C4-2B (cell line): Measurements from ENCODE around the gene EHF.
A peak's percentile ranks its signal among the peaks of the same experiment; 100 is the strongest.

Experiments
- H3K27ac ChIP-seq: fragments of 450-650 bp; 2 replicates; pipeline ENCODE4 v1.5.1; 2017
- ZFX ChIP-seq: fragments of 450-650 bp; IDR thresholded peaks from 2 replicates; pipeline ENCODE4 v1.6.1; 2017
- TF ChIP-seq, protein P1 (sequence below): fragments of 450-650 bp; conservative IDR thresholded peaks from 2 replicates; pipeline ENCODE4 v1.5.1; 2017; ENCODE audit warnings: mild to moderate bottlenecking

The EHF gene

DNA sequence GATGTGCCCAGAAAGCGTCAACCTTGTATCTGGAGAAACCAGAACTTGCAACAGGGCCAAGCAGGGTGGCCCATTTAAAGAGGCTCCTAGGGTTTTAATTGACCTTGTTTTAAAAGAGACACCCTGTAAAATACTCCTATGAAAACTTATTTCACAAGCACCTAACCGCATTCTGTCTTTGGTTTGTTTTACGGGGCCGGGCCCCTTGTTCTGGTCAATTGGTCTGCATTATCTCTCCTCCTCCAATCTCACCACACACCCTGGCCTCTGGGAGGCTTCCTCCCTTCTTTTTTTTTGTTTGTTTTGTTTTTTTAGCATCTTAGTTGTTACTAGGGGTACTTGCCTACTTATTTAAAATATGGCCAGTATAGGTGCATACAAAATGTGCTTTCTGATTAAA is 4.7 kb downstream of the EHF start:
- no peak for TF ChIP-seq ZFX
- TF ChIP-seq, protein P1, sequence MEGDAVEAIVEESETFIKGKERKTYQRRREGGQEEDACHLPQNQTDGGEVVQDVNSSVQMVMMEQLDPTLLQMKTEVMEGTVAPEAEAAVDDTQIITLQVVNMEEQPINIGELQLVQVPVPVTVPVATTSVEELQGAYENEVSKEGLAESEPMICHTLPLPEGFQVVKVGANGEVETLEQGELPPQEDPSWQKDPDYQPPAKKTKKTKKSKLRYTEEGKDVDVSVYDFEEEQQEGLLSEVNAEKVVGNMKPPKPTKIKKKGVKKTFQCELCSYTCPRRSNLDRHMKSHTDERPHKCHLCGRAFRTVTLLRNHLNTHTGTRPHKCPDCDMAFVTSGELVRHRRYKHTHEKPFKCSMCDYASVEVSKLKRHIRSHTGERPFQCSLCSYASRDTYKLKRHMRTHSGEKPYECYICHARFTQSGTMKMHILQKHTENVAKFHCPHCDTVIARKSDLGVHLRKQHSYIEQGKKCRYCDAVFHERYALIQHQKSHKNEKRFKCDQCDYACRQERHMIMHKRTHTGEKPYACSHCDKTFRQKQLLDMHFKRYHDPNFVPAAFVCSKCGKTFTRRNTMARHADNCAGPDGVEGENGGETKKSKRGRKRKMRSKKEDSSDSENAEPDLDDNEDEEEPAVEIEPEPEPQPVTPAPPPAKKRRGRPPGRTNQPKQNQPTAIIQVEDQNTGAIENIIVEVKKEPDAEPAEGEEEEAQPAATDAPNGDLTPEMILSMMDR: no peak; the same call in 1 of the 2 replicates
- H3K27ac ChIP-seq: peak overlapping the region; percentile 100

DNA sequence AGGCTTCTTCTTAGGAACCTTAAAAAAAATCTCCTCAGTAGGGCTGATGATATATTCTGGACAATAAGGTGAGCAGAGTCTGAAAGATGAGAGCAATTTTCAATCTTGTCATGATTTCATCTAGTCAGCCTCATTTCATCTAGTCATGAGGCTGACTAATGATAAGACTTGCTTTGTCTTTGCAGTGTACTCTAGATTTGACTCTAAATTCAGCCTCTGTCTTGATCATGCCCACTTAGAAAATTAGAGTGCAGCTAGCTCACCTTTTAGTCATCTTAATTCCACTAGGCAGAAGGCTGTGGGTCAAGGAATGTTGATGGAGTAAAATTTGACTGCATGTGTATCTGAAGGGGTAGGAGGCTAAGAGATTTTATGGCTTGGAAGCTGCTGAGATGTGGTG is 5.5 kb downstream of the EHF start:
- no peak for TF ChIP-seq ZFX
- TF ChIP-seq, protein P1: no peak
- peak overlapping the region; percentile 100; the same call in 1 of the 2 replicates for H3K27ac ChIP-seq

DNA sequence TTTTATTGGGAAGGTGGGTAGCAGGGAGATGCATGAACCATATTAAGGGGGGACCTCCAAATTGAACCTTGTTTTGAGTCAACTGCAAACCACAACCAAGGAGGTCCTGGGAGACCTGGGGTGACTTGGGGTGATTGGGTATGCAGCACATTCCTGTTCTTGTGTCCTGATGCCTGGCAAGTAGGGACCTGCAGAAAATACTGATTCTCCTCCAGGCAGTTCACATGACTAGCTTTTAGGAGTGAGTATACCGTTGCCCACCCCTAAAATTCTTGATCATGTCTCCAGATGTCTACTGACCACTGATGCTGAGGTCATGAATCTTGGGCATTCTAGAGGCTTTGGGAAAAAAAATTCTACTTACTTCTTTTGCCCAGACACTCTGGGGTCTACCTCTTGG is 6.3 kb downstream of the EHF start:
- peak overlapping the region; percentile 100; the same call in 1 of the 2 replicates for H3K27ac ChIP-seq
- TF ChIP-seq, protein P1: no peak
- TF ChIP-seq ZFX: no peak

DNA sequence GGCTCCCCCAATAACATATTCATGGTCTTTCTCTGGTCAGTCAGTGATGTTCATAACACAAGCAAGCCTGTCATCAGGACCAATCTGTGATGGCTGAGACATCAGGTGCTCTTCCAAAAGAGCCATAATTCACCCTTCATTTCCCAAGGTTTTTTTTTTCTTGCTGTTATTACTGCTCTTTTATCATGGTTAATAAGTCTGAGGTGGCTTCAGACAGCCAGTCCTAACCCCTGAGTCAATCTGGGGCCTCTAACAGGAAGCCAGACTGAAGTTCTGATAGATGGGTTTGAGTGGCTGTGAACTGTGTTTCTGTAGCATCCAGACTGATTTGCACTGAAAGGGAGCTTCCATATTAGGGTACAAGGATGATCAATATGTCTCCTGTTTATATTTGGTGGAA is 8.8 kb downstream of the EHF start:
- H3K27ac ChIP-seq: peak overlapping the region; percentile 100; the same call in 1 of the 2 replicates
- no peak for TF ChIP-seq ZFX
- TF ChIP-seq, protein P1: no peak

DNA sequence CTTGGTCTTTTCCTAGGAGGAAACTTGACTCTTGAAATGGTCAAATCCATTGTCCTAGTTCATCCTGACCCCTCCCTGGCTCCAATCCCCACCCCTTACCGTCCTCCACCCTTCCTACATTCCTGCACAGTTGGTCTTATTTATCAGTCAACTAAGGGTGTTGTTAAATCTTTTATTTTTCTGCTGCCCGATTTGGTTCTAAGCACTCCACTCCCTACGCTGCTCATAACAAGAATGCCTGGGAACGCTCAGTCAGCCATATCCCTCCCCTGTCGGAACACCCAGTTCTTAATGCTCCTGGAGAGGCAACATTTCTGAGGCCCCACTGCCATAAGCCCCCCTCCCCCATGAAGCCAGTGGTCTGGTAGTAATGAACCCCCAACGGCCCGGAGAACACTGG is 9.7 kb downstream of the EHF start:
- TF ChIP-seq, protein P1: no peak
- no peak for TF ChIP-seq ZFX
- H3K27ac ChIP-seq: peak overlapping the region; percentile 100

DNA sequence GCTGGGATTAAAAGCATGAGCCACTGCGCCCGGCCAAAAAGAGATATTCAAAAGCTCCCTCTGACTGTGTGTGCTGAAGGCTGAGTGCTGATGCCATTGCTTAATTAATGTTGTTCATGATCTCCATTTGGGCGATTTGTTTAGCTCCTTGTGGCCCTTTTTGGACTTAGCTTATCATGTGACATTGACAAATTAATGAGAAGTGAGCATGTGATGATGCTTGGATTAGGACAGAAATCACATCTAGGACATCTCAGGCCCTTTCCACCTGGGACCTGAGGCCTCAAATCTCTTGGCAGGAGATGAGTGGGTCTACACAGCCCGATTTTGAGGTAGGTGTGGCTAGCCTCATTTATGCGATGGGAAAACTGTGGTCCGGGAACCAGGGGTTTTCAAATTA is 10.4 kb downstream of the EHF start:
- TF ChIP-seq ZFX: no peak
- TF ChIP-seq, protein P1: no peak
- peak overlapping the region; percentile 100 for H3K27ac ChIP-seq

DNA sequence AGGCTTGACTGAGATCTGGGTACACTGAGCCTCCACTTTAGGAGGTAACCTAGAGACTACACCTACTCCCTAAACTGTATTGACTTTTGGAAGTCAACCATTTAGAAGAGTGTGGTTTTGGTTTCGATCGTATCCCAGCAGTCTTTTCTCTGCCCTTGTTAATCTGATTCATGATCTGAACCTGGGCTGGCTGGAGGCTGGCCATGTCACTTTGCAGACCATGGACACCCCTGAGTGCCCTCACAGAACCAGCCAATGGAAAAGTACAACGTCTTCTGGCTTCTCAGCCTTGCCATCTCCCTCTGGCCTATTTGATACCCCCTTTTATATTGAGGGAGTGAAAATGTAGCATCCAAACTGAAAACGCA is 10.8 kb downstream of the EHF start:
- H3K27ac ChIP-seq: peak overlapping the region; percentile 100

More for the DNA sequence above, 10.8 kb downstream of the EHF start:
- no peak for TF ChIP-seq ZFX
- TF ChIP-seq, protein P1: no peak
